GM21529 (cell line): Measurements from ENCODE around the gene ADCY7.

Source experiments
- ATAC-seq: cut with Tn5 transposase; IDR thresholded peaks from one replicate; pipeline ENCODE4 v1.9.1; 2021; ENCODE audit not compliant: unreplicated experiment

Gene ADCY7

DNA sequence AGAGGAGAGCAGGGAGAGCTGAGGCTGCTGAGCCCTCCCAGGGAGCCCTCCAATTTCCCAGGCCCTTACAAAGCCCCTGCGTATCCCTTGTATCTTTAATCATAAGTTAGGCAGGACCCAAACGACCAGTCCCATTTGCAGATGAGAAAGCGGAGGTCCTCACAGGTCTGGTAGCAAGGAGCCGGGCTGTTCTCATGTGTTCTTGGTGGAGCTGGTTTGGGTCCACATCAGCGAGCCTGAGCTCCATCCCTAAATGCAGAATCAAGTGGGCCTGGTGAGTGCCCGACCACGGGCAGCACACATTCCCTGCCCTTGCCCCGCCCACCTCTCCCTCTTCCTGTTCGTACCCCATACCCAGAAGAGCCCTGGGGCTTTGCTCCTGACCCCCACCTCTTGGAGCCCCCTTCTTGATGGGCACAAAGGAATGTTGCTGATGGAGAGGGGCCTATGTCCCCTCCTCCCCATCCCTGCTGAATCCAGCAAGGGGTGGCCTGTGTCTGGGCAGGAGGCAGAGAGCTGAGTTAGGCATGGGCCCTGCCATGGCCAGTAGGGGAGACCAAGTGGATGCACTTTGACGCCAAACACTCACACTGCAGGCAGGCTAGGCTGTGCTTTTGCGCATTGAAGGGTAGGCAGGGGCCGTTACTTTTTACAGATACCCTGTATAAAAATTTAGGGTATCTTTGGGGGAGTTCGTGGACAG is 18.3 kb upstream of the ADCY7 start:
- no peak for ATAC-seq

DNA sequence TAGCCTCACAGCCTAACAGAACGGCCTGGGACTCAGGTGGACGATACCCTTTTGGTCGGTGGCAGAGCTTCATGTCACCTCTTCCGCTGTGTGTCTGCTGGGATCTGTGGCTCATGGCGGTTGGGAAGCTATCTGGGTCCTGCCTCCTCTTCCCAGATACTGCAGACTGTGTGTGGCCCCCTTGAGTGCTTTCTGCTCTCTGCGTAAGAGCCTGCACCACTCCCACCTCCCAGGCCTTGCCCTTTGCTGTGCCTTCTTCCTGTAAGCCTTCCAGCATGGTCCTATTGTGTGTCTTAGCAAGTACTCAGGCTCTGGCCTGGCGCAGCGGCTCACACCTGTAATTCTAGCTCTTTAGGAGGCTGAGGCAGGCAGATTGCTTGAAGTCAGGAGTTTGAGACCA is 17.5 kb upstream of the ADCY7 start:
- no peak for ATAC-seq

DNA sequence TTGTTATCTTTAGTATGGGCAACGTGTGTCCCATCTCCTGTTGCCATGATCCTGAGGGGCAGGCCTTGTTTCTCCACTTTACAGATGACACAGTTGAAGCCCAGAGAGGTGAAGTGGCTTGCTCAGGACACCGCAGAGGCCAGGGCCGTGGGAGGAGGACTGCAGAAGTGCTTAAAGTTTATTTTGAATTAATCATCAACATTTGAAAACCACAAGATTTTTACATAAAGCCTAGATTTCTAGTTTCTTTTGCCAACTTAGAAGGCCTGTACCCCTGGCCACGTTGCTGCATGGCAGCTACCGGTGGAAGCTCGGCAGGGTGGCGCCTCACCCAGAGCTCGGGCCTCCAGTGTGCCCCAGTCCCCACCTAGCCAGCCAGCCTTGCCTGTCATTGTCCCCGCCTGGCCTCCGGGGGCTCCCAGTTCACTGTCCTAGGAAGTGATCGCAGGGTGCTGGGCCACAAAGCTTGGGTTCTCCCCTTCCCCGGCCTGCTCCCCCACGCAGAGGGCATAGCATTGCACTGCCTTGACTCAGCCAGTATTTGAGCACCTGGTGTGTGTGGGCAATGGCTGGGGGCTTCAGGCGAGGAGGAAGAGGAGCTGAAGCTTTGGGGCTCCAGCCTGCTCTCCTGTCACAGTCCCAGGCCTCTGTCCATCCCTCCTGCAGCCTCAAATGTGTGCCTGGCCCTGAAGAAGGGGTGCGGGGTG is 14.8 kb upstream of the ADCY7 start:
- ATAC-seq, result no peak

DNA sequence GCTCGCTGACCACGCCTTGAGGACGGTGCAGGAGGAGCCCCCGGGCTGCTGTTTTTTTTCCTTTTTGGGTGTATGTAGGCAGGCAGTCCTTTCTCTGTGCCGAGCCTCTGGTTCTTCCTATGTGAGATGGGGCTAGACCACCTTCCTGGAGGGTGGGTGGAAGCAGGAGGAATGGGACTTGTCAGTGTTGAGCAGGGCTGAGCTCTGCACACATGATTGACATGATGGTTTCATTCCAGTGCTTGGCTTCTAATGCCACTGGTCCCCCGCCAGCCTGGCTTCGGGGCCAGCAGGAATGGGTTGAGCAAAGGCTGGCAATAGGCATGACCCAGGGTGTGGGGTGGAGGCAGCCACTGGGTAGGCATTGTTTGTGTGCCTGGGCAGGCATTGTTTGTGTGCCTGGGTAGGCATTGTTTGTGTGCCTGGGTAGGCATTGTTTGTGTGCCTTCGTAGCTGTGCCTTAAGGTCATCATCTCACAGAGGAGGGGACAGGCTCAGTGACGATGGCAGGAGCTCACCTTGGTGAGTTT is 14.2 kb upstream of the ADCY7 start:
- ATAC-seq, result no peak

DNA sequence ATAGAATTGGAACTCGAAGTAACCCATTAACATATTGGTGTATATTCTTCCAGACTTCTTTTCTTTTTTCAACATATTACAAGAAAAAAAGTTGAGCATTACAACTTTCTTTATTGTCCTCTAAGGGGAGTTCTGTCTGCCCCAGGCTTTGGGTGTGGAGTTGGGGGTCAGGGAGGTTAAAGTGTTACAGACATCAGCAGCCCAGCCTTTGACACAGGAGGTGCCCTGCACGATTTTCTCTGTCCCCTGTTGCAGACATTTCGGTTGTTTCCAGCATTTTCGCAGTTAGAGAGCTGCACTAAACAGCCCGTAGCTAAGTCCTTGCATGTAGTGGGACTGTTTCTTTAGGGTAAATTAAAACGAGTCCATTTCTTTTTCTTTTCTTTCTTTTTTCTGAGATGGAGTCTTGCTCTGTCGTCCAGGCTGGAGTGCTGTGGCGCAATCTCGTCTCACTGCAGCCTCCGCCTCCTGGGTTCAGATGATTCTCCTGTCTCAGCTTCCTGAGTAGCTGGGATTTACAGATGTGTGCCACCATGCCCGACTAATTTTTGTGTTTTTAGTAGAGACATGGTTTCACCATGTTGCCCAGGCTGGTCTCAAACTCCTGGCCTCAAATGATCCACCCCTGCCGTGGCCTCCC is 13.4 kb upstream of the ADCY7 start:
- no peak for ATAC-seq

DNA sequence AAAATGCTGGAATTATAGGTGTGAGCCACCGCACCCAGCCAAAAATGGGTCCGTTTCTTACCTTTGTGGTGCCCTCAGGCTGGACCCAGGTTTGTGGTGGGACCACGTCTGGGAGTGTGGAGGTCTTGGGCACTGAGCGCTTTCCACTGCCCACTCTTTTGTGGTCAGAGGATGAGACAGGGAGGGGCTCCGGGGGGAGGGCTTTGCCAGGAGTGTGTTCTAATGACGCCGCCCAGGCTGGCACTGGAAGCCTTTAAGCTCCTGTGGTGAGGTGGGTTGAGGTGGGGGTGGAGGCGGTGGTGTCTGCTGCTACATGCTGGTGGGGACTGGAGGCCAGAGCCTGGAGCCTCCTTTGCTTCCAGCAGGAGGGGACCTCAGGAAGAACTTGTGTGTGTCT is 12.8 kb upstream of the ADCY7 start:
- ATAC-seq, result no peak

DNA sequence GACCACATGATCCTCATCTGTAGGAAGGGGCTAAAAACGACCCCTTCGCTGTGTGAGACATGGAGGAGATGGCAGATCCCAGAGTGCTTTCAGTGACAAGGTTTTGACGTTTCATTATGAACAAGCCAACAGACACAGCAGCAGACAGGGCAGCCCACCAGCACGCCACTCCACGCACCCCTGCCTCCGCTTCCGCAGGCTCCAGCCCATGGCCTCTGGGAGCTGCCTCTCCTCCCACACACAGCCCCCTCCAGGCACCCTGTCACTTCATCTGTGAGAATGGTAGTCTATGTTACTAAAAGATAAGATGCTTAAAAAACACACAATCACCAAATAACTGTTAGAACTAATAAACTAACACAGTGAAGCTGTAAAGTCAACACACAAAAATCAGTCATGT is 12.3 kb upstream of the ADCY7 start:
- ATAC-seq, result no peak

DNA sequence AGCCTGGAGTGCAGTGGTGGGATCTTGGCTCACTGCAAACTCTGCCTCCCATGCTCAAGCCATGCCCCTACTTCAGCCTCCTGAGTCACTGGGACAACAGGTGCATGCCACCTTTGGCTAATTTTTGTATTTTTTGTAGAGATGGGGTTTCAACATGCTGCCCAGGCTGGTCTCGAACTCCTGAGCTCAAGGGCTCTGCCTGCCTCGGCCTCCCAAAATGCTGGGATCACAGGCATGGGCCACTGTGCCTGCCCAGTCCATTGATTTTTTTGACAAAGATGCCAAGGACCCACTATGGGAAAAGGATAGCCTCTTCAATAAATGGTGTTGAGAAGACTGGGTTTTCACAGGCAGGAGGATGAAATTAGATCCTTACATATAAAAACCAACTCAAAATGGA is 10.8 kb upstream of the ADCY7 start:
- no peak for ATAC-seq

DNA sequence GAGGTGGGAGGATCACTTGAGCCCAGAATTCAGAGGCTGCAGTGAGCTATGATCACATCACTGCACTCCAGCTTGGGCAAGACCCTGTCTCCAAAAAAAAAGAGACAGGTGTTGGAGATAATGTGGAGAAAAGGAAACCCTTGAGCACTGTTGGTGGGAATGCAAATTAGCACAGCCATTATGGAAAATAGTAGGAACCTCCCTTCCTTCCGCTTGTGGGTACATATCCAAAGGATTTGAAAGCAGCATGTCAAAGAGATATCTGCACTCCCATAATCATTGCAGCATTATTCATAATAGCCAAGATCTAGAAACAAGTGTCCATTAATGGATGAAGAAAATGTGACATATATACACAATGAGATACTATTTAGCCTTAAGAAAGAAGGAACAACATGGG is 9.7 kb upstream of the ADCY7 start:
- ATAC-seq, result no peak

DNA sequence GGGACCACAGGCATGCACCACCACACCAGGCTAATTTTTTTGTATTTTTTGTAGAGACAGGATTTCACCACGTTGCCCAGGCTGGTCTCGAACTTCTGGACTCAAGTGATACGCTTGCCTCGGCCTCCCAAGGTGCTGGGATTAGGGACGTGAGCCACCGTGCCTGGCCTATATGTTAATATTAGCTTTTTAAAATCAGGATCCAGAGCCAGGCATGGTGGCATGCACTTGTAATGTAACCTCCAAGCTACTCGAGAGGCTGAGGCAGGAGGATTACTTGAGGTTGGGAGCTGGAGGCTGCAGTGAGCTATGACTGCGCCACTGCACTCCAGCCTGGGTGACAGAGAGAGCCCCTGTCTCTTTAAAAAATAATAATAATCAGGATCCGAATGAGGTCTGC is 8.5 kb upstream of the ADCY7 start:
- no peak for ATAC-seq

DNA sequence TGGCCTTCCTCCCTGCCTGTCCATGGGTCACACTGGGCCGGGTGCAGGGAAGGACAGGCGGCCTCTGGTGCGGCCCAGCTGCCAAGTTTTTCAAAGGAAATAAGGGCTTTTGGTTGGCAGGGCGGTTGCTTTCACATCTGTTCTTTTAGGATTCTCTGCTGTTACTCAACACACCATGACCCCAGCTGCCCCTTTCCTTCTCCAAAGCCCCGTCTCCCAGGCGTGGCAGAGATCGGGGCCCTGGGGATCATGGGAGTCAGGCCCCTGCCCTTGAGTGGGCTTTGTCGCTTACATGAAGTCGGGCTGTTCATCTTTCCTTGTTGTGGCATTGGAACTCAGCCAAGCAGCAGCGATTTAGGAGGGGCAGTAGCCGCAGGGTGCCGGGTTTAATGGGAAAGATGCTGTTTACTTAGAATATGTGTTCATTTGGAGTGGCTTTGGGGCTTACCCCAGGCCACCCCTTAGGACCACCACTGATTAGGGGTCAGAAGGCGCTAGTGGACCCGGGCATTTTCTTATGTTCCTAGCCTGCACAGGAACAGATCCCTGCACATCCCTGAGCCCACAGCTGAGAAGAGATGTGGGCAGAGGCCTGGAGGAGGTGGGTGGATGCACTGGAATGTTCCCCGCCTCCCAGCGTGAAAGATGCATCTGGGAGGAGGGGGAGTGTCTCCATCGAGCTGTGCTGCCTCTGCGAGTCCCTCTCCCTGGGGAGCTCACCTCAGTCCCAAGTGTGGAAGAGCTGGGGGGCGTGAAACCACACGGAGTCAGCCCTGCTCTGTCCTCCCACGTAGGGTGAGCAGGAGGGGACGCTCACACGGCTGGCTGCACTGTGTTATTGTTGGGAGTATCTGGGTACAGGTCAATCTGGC is 6.8 kb upstream of the ADCY7 start:
- no peak for ATAC-seq

DNA sequence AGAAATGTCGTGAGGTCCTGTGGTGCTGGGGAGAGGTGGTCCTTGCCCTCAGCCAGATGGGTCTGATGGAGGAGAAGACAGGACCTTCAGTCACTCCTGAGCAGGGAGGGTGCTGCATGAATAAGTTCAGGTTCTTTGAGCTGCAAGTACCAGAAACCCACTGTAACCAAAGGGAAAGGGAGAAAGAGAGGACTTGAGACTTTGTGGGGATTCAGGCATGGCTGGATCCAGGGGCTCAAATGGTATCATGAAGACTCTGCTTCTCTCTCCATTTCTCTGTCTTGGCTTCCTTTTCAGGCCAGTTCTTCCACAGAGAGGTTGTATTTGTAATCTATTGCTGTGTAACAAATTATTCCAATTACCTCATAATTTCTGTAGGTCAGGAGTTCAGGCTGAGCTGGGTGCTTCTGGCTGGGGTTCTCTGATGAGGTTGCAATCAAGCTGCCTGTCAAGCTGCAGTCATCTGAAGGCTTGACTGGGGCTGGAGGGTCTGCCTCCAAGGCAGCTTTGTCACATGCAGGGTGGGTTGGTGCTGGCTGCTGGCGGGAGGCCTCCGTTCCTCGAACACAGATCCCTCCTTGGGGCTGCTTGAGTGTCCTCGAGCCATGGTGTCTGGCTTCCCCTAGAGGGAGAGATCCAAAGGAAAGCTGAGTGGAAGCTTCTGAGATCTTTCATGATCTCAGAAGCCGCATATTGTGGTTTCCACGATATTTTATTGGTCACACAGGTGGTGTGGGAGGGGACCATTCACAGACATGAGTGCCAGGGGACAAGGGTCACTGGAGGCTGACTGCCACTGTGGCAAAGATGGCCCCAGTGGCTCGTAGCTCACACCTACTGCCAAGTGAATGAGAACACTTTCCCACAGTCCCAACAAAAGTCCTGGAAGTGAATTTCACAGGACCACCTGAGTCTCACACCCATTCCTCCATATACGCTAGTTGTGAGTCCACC is 5.9 kb upstream of the ADCY7 start:
- ATAC-seq, result no peak

DNA sequence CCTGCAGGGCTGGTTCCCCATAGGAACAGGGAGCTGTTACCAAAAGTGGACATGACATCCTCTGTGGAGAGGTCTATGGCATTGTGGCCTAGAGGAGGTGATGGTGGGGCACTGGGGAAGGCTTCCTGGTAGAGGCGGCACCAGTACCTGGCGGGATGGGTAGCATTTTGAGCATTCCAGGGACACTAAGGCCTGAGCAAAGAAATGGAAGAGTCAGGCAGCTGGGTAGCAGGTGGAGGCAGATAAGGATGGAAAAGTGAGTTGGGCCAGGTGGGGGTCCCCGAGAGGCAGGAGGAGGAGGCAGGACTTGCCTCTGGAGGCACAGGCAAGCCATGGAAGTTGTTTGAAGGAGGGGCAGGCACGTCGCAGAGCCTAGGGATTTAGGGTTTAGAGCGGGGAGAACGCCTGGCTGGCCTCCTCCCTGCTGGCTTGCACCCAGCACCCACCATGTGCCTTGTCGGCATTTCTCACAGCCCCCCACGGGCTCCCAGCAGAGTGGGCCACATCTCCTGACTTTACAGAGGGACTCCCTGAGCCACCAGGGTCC is 5.1 kb upstream of the ADCY7 start:
- no peak for ATAC-seq

DNA sequence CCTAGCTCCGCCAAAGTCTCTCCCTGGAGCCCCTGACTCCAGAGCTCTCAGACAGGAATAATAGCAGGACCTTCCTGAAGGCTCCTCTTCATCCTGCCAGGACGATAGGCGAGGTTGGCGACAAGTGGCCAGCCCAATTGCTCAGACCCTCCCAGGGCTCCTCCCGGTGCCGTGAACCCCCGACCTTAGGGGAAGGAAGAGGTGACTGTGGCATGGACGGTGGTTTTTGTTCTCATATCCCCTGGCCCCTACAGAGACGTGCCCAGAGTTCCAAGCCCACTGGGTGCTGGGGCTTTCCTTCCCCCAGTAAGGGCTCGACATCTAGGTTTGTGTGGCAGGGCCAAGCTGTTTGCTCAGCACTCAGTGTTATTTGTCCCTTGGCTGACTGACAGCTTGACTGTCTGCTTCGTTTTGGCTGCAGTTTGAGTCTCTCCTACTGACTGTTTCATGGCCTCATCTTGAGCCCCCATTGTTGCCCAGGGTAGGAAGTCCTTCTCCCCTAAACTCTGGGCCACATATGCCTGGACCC is 4.6 kb upstream of the ADCY7 start:
- ATAC-seq, result no peak

DNA sequence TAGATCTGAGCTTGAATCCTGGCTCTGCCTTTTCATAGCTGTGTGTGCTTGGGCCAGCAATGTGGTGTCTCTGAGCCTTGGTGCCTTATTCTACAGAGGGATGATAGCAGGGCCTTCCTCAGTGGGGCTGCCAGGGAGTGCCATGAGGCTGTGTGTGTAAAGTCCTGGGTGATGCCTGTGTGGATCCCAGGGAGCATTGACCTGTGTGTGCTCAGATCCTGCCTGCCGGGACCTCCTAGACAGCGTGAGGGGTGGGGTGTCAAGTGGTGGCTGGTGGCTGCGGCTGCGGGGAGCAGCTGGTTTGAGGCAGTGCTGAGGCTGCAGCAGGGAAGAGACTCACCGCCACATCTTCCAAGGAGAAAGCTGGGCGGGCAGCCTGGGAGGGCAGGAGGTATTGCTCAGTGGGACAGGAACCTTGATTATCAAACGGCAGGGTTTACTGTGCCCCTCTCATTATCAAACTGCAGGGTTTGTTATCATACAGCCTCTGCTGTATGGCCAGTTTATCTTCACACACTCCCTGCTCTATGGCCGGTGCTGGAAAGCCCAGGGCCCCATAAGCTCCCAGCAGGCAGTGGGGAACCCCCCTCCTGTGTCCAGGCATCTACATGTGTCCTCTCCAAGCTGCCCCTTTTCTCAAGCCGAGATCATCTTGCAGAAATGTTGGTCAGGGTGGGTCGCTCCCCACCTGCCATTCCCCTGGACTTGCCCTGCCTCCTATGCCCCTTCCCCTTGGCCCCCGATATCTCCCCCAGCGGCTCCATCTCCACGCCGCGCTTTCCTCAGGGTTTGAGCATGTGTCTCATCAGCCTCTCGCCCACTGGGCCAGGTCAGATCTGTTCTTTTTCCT is 3.1 kb upstream of the ADCY7 start:
- no peak for ATAC-seq

DNA sequence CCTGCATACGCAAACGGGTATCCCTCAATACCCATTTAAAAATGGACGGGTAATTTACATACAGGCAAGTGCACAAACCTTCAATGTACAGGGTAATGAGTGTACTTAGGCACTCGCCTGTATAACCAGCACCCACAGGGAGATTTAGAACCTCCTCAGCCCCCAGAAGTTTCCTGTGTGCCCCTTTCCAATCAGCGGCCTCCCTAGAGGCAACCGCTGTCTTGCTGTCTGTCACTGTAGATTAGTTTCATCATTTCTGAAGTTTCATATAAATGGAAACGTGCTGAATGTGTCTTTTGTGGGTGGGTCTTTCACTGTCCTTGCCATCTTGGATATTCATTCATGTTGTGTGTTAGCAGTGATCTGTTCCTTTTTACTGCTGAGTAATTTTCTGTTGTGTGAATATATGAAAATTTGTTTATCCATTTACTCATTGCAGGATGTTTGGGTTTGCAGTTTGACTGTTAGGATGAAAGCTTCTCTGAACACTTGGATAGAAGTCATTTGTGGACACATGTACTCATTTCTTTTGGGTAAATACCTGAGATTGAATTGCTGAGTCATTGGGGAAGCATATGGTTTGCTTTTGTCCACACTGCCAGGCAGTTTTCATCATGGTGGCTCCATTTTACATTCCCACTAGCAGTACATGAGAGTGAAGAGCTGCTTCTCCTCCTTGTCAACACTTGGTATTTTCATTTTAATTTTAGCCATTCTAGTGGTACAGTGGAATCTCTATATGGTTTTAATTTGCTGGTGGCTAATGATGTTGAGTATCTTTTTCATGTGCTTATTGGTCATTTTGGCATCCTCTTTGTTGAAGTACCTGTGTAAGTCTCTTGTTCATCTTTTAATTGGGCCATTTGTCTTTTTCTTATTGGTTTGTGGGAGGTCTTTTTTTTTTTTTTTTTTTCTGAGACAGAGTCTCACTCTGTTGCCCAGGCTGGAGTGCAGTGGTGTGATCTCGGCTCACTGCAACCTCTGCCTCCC is 2.1 kb upstream of the ADCY7 start:
- ATAC-seq, result no peak

DNA sequence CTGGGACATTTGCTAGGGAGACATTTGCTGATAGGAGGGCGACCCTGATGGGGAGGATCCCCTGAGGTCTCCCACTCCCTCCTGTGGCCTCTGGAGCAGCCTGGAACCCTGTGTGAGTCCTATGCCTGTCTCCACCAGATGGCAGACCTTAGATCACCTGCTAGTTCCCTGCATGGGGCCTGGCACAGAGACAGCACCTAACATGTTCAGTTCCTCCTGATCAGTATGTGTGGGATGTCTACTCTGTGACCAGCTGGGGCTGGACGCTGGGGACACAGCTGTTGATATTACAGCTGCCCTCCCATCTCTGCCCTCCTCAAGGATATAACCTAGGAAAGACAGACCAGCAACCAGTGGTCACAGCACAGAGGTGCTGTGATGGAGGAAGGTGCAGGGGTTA is 1.1 kb upstream of the ADCY7 start:
- peak; percentile 33 for ATAC-seq
